NCI-H524 treated with DMSO at 0.1 percent for 48 hours (cell line): ENCODE data around the gene TSPEAR.
A peak's percentile ranks its signal among the peaks of the same experiment; 100 is the strongest.
"Not testable (repeated sequence)": the region's sequence is repeated elsewhere in the genome, so short reads cannot be mapped to it uniquely, and the experiment has no call there.

ENCODE experiments used
- DNase-seq: peaks from one replicate; lab custom pipeline; 2025; lab: John Stamatoyannopoulos, UW

Gene TSPEAR

DNA sequence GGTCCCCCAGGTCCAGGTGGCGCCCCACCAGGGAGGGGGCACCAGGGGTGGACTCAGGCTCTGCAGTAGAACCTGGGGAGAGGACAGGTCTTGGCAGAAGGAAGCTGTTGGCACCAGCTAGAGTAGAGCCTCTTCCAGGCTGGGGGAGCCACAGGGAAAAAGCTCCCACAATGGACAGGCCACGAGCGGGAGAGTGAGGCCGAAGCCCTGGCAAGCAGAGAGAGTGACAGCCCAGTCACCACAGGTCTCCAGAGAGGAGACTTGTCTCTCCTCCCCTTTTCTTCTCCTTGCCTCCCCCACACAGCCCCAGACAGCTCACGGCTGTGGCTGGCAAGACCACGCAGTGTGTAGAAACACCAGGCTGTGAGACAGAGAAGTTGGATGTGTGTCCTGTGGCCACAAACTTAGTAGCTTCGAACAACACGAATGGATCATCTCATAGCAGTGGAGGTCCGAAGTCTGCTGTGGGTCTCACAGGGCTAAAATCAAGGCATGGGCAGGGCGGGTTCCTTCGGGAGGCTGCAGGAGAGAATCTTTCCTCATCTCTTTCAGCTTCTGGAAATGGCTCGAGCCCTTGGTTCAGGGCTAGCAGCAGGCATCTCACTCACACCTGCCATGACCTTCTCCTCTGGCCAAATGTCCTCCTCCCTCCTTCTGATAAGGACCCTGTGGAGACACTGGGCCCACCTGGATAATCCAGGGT is 60.2 kb downstream of the TSPEAR start:
- no peak for DNase-seq

DNA sequence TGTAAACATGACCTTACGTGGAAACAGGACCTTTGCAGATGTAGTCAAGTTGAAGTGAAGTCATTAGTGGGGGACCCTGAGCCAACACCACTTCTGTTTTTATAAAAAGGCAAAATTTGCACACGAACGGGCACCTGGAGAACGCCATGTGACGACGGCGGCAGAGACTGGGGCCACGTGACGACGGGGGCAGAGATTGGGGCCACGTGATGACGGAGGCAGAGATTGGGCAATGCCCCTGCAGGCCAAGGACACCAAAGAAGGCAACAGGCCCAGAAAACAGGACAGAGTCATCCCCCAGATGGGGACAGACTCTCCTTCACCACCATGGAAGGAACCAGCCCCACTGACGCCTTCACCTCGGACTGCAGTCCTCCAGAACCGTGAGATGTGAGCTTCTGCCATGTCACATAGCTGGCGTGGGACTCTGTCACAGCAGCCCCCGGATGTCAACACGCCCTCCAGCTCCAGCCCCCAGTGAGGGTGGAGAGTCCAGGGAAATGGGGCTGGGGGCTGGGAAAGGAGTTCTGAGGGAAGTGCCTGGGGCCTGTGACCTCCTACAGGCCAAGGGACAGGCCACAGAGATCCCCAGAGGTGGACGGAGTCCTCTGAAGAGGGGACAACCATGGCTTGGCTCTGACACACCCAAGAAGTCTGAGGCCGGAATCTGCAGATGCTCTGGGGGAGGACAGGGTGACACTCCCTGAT is 61.0 kb downstream of the TSPEAR start:
- no peak for DNase-seq

DNA sequence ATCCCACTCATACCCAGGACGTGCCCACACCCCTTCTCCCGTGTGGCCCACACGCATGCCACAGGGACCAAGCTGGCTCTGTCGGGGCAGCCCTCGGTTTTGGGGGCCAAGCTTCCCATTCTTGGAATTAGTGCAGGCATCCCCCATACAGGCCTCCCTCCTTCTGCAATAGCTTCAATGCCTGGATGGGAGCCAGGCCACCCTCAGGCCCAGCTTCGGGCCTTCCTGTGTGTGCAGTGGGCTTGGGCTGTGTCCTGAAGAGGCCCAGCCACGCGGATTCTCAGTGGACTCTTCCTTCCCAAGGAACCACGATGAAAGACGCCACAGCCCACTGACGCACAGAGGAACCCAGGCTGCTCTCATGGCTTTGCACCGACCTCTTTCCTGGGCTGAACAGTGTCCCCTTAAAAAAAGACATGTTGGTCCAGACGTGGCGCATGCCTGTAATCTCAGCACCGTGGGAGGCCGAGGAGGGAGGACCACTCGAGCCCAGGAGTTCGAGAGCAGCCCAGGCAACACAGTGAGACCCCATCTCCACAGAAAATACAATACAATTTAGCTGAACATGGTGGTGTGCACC is 61.8 kb downstream of the TSPEAR start:
- DNase-seq: no peak

DNA sequence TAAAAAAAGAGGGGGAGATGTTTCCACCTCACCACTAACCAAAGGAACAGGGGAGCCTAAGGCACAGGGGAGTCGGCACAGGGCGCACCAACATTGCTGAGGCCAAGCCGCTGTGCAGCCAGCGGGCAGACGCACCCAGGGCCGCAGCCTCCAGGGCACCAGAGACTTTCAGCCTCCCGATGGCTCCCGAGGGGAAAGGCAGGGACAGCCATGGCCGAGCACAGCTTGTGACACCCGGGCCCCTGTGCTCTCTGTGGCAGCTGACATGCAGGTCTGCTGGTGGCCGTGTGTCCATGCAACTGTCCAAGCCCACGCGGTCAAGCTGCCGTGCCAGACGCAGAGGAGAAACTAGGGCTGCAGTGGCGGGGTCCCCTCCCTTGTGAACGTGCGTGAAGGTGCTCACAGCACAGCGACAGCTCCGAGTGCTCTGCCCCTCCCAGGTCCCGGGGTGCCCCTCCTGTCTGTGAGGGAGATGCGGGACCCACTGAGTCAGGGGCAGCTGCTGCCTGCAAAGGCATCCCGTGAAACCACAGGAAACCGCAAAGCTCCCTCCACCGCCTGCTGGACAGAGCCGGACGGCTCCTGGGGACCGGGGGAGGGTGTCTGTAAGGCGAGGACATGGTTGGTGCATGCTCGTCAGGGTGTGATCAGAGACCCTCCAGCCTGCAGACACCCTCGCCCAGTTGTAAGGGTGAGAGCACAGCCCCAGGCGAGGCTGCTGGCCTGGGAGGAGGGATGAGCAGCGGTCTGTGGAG is 62.6 kb downstream of the TSPEAR start:
- DNase-seq: no peak

DNA sequence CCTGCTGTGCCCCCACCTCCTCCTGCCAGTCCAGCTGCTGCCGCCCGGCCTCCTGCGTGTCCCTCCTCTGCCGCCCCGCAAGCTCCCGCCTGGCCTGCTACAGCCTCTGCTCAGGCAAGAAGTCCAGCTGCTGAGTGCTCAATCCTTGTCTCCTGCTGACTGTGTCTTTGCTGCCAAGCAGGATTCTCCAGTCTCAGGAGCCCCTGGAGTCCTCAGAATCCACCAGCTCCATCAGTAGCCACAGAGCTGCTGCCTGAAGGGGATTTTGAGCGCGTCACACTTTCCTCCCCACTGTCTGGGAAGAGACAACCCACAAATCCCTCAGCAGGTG is 64.2 kb downstream of the TSPEAR start:
- peak; percentile 23 for DNase-seq

- DNase-seq: not testable (repeated sequence)
Measured at GRCh38 chr21:44646366-44647221, 64.8 kb downstream of the TSPEAR start, which contains the start of gene KRTAP10-11. KRTAP10-11 (plus strand) TSS chr21:44646414; CDS start chr21:44646459, 45 bp downstream.

- DNase-seq: no peak
Measured at GRCh38 chr21:44644878-44645277, 66.5 kb downstream of the TSPEAR start.

DNA sequence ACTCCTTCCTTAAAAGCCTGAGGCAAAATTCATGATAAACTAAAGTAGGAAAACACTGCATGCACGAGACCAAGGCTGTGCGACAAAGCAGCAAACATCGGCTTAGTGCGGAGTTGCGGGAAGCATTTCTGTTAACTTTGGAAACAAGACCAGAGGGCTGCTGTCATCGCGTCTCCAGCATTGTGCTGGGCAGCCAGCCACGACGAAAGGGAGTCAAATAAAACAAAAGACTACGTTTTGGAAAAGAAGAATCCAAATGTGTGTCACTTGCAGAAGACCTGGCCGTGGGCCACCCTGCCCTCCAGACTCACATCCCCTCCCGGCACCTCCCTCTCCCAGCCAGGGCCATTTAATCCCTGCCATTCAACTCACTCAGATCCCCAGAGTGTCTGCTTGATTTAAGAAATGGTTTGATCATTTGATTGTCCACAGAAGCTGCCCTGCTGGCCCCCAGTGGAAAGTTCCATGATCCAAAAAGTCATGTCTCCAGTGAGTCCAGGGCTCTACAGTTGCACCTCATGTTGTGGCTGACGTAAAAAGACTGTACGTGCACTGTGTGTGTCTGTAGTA is 67.5 kb downstream of the TSPEAR start:
- no peak for DNase-seq

DNA sequence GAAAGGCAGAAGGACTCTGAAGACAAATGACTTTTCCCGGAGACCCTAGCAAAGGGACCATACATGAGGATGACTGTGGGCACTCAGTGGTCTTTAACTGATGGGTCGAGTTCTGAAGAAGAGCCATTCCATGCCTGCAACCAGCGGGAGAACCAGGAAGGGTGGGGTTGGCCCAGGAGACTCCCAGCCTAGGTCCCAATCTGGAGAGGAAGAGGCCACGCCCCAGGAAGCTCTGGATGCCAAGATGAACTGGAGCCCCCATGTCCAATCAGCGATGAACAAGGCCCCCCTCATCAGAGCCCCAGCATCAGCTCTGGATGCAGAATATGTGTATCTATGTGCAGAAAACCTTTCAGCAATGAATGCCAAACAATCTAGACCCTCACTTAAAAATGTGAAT is 70.6 kb downstream of the TSPEAR start:
- no peak for DNase-seq

DNA sequence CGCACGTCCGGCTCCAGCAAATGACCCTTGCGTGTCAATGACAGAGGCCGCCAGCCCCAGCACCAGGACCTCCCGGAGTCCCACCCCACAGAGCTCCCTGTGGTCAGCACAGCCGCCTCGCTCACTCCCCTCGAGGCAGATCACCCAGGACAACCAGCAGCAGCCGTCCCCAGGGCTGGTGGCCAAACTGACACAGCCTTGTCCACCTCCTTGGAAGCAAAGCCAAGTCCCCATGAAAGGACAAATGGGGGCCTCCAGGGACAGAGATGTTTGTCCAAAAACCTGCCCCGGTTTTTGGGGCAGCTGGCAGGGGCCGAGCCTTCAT is 72.1 kb downstream of the TSPEAR start:
- DNase-seq: no peak

- not testable (repeated sequence) for DNase-seq
Measured at GRCh38 chr21:44638506-44639330, 72.7 kb downstream of the TSPEAR start.

- not testable (repeated sequence) for DNase-seq
Measured at GRCh38 chr21:44637851-44638348, 73.5 kb downstream of the TSPEAR start.

DNA sequence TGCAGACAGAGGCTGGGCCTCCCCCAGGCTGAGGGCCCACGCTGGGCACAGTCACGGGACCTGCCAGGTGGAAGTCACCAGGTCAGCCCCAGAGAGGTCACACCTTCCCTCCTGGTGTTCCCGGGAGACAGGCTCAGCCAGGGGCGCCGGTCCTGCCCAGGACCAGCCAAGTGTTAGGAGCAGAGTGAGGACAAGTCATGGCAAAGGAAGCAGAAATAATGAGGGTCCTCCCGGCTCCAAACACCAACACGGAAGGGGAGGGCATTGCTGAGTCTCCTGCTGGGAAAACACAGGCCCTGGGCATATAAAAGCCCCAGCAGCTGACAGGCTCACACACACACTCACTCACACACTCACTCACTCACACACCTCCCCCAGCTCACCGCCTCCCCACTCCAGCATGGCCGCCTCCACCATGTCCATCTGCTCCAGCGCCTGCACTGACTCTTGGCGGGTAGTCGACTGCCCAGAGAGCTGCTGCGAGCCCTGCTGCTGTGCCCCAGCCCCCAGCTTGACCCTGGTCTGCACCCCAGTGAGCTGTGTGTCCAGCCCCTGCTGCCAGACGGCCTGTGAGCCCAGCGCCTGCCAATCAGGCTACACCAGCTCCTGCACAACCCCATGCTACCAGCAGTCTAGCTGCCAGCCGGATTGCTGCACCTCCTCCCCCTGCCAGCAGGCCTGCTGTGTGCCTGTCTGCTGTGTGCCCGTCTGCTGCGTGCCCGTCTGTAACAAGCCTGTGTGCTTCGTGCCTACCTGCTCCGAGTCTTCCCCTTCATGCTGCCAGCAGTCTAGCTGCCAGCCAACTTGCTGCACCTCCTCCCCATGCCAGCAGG is 74.1 kb downstream of the TSPEAR start, which contains the start of gene KRTAP10-10:
KRTAP10-10 (plus strand) TSS at position 339 of the 833 bp plus-strand sequence; CDS start at position 401, 62 bp downstream.
- DNase-seq: no peak

DNA sequence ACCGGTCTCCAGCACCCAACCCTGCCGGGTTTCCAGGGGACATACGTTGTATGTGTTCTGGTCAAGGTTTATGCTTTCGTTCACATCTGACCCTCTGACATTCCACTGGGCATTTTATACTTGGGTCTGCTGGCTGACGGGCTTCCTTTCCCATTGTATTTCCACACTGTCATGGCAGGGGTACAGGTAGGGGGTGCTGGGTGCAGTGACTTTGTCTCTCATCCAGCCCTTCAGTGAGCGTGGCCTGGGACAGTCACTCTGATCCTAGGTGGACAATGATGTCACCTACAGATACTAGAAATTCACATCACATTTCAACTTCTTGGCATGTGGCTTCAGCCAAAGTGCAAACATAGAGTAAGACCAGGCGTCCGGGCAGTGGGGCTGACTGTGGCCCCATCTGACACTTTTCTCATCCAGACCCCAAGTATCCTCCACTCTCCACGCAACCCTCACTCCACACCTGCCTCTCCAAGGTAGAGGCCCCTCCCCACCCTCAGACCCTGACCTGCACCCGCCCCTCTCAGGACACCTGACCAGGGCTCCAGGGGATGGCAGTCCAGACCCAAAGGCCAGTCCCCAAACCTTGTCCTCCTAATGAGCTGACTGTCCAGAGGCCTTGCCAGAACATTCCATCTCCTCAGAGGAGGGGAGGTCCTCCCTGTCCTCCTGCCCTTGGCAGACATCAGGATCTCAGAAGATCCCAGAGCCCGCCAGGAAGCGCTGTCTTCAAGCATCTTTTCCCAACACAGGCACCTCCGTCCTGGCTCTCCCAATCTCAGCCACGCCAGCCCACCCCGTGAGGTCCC is 75.0 kb downstream of the TSPEAR start:
- no peak for DNase-seq

DNA sequence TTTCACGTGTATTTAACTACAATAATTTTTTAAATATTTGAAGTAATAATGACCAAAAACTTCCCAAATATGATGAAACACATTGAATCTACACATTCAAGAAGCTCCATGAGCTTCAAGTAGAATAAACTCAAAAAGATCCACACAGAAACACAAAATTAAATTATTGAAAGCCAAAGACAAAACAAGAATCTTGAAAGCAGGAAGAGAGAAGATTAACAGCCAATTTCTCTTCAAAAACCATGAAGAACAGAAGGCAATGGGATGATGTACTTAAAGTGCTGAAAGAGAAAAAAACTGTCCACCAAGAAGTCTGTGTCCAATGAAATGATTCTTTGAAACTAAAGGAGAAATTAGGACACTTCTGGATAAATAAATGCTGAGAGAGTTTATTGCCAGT is 79.3 kb downstream of the TSPEAR start:
- no peak for DNase-seq

DNA sequence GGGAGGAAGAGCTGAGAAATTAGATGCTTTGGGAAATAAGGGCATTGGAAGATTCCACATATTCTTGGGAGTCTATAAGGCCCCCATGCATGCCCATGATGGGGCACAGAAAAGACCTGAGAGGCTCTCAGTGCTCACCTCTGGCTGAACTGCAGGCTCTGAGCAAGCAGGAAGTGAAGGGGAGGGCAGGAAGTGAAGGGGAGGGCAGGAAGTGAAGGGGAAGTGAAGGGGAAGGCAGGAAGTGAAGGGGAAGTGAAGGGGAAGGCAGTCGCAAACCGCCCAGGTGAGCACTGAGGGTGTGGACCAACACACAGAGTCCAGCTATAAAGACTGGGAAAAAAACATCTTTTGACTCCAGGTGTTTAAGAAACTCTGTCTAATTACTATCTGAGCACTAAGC is 80.9 kb downstream of the TSPEAR start:
- DNase-seq: no peak

DNA sequence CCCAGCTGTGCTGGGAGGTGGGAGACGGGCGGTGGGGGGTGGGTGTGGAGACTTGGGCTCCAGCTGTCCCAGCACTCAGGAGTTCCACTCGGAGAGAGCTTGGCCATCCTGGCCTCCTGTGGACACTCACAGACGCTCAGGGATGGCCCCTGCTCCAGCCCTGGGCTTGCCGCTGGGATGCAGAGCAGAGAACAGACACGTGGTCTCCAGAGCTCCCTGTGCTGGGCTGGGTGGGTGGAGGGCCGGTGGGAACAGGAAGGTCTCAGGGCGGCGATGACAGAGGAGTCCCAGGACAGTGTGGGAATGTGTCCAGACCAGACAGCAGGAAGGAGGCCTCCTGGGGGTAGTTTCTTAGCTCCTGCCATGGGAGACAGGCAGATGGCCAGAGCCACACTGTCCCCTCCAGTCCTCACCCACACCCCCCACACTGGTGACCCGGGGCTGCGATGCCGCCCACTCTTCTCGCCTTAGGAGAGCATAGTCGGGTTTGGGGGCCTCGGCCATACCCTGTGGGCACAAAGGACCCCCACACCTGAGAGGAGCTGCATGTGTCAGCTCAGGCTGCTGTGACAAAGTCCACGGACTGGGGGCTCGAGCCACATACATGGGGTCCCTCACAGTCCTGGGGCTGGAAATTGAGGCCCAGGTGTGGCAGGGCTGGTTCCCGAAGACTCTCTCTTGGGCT is 82.5 kb downstream of the TSPEAR start:
- DNase-seq: no peak

GRCh38 chr21:44627831-44628233 is 83.5 kb downstream of the TSPEAR start:
- DNase-seq: not testable (repeated sequence)
